Measurements from ENCODE around the gene DPT. TPM values are rescaled to one million over a fixed set of nuclear protein-coding genes. Genes with fewer than 3 reads are reported as not detected.

Gene DPT
- total RNA-seq, 1 donor from 2014 or later, result 1.1 TPM

DNA sequence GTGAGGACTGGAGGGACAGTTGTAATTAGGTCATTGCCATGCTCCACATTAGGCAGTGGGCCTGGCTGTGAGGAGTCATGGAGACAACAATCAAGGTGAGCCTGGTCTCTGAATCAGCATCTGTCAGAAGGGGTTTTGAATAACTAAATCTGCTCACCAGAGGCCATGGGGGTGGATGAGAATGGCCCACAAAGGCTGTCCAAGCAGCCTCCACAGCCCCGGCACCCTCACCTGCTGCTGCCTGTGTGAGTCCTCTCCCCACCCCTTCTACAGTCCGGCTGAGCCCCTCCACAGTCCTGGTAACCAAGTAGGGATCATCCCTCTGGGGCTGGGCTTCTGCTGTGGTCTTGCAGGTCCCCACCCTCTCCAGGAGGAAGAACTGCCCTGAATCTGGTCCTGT lies 2.3 kb downstream of the DPT start:
- Mint-ChIP-seq H3K9me3 (no peaks in the 10 kb centered on the region), H3K27ac (no peak overlapping the region), H3K36me3 (no peaks in the 10 kb centered on the region), H3K27me3 (ENCODE audit: low read depth) (no peaks in the 10 kb centered on the region), H3K4me3 (no peak overlapping the region), H3K4me1 (peaks cover 11% of the 10 kb centered on the region)
- DNase-seq (ENCODE audit: low spot score in 2 of 2, unreplicated experiment in 2 of 2), result no peak
- TF ChIP-seq CTCF (IDR thresholded peaks at IDR 0.05; ENCODE audit: unreplicated experiment), result no peak

DNA sequence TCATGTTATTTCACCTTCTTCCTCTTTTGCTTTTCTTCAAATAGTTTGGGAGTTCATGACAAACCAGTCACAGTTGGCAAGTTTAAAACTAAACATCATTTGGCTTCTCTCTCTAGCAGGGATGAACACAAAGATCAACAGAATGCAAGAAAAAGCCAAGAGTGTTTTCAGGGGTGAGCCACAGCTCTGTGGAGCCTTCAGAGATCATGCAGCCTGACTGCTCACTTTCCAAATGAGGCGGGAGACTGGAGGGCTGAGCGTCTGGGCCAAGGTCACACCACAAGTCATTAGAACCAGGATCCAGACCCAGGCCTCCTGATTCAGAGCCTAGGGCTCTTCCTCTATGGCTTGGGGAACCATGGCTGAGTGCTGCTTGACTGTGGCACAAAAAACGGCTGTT lies 2.7 kb downstream of the DPT start:
- TF ChIP-seq CTCF (IDR thresholded peaks at IDR 0.05; ENCODE audit: unreplicated experiment), result no peak
- H3K27ac Mint-ChIP-seq, result peak overlapping the region; percentile 8
- no peaks in the 10 kb centered on the region for H3K27me3 Mint-ChIP-seq (ENCODE audit: low read depth)
- H3K36me3 Mint-ChIP-seq, result no peaks in the 10 kb centered on the region
- peaks cover 11% of the 10 kb centered on the region for H3K4me1 Mint-ChIP-seq
- no peak overlapping the region for H3K4me3 Mint-ChIP-seq
- no peaks in the 10 kb centered on the region for H3K9me3 Mint-ChIP-seq
- no peak for DNase-seq (ENCODE audit: low spot score in 2 of 2, unreplicated experiment in 2 of 2)

GRCh38 chr1:168725831-168726230 lies 3.2 kb downstream of the DPT start:
- peak overlapping the region; percentile 8 for H3K27ac Mint-ChIP-seq
- no peaks in the 10 kb centered on the region for H3K27me3 Mint-ChIP-seq (ENCODE audit: low read depth)
- no peak for DNase-seq (ENCODE audit: low spot score in 2 of 2, unreplicated experiment in 2 of 2)
- TF ChIP-seq CTCF (IDR thresholded peaks at IDR 0.05; ENCODE audit: unreplicated experiment), result no peak
- no peaks in the 10 kb centered on the region for H3K9me3 Mint-ChIP-seq
- H3K36me3 Mint-ChIP-seq, result no peaks in the 10 kb centered on the region
- peaks cover 11% of the 10 kb centered on the region for H3K4me1 Mint-ChIP-seq
- H3K4me3 Mint-ChIP-seq, result no peak overlapping the region

- H3K9me3 Mint-ChIP-seq, result no peaks in the 10 kb centered on the region
- peaks cover 11% of the 10 kb centered on the region for H3K4me1 Mint-ChIP-seq
- H3K36me3 Mint-ChIP-seq, result no peaks in the 10 kb centered on the region
- no peaks in the 10 kb centered on the region for H3K27me3 Mint-ChIP-seq (ENCODE audit: low read depth)
- no peak for DNase-seq (ENCODE audit: low spot score in 2 of 2, unreplicated experiment in 2 of 2)
- H3K27ac Mint-ChIP-seq, result no peak overlapping the region
- TF ChIP-seq CTCF (IDR thresholded peaks at IDR 0.05; ENCODE audit: unreplicated experiment), result no peak
- no peak overlapping the region for H3K4me3 Mint-ChIP-seq
Observed at GRCh38 chr1:168725060-168725459, 3.9 kb downstream of the DPT start.

GRCh38 chr1:168723000-168723399 lies 6.0 kb downstream of the DPT start:
- TF ChIP-seq CTCF (IDR thresholded peaks at IDR 0.05; ENCODE audit: unreplicated experiment), result no peak
- Mint-ChIP-seq H3K27ac (no peak overlapping the region), H3K4me3 (no peak overlapping the region), H3K36me3 (no peaks in the 10 kb centered on the region), H3K27me3 (ENCODE audit: low read depth) (no peaks in the 10 kb centered on the region), H3K9me3 (no peaks in the 10 kb centered on the region), H3K4me1 (peaks cover 5% of the 10 kb centered on the region)
- DNase-seq (ENCODE audit: low spot score in 2 of 2, unreplicated experiment in 2 of 2), result no peak

- H3K9me3 Mint-ChIP-seq, result no peaks in the 10 kb centered on the region
Observed at GRCh38 chr1:168720839-168721238, 8.2 kb downstream of the DPT start.

More at GRCh38 chr1:168720839-168721238, 8.2 kb downstream of the DPT start:
- no peak for TF ChIP-seq CTCF (IDR thresholded peaks at IDR 0.05; ENCODE audit: unreplicated experiment)
- DNase-seq (ENCODE audit: low spot score in 2 of 2, unreplicated experiment in 2 of 2), result no peak
- Mint-ChIP-seq H3K36me3 (no peaks in the 10 kb centered on the region), H3K4me1 (peaks cover under 1% of the 10 kb centered on the region), H3K27me3 (ENCODE audit: low read depth) (no peaks in the 10 kb centered on the region), H3K4me3 (no peak overlapping the region), H3K27ac (no peak overlapping the region)

Data from mesothelial cell of epicardium (in vitro differentiated cells).